Iris pigment epithelial cell (primary cell): Measurements from ENCODE around the gene FARP1.

Experiments
- DNase-seq: peaks from one replicate; pipeline ENCODE4 v3.0.0-alpha.2; 2011; ENCODE audit warnings: low read depth

Gene FARP1

DNA sequence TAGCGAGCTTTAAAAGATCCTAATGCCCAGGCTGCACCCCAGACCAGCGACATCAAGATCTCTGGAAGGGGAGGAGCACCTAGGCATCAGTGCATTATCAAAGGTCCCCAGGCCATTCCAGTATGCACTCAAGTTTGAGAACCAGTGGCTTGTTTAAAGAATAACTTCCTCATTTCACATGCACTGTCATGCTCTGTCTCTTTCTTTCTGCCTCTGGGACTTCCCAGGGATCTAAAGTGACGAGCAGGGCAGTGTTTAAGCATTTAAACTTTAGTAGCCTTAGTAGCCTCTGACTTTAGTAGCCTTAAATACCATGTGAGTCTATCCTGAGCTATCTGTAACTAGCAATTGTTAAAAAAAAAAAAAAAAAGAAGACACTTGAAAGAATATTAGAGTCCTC is 8.9 kb upstream of the FARP1 start:
- DNase-seq = no peak

- DNase-seq = no peak
Measured at GRCh38 chr13:98134901-98135300, 8.0 kb upstream of the FARP1 start.

DNA sequence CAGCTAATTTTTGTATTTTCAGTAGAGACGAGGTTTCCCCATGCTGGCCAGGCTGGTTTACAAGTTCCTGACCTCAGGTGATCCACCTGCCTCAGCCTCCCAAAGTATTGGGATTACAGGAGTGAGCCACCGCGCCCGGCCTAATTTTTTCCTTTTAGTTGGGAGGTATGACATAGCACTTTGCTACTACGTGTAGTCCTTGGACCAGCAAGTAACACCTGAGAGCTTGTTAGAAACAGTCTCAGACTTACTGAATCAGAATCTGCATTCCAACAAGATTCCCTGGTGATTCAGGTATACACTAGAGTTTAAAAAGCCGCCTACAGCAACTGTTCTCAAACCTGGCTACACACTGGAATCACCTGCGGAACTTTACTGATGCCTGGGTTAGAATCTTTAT is 1.8 kb upstream of the FARP1 start:
- DNase-seq = no peak

DNA sequence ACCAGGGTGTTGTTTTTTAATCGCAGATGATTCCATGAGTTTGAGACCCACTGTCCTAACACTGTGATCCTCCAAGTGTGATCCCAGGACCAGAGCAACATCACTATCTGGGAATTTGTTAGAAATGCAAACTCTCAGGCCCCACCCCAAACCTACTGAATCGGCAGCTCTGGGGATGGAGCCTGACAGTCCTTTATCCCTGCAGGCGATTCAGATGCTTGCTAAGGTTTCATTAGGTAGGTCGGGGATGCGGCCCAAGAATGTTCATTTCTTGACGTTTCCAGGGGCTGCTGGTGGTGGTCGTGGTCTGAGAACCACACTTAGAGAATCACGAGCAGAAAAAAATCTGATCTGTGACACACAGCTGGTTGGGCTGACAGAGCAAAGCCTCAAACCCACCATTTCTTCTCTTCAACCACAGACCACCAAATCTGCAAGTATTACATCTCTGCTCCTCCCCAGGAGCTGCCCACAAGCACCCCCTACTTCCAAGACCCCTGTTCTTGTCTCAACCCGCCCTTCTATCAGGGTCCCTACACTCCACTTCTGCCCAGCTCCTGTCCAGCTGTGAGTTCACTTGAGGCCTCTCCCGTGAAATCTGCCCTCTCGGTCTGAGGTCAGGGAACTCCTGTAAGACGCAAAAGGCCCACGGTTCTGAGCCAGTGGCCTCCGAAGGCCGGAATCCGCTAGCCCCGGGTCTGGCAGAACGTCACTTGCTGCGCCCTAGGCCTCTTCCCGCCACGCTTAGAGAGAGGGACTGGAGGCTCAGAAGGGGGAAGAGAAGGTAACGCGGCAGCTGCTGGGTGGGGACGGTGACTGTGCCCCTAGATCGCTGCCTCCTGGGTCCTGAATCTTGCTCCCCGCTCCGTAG is 1.1 kb upstream of the FARP1 start:
- no peak for DNase-seq

DNA sequence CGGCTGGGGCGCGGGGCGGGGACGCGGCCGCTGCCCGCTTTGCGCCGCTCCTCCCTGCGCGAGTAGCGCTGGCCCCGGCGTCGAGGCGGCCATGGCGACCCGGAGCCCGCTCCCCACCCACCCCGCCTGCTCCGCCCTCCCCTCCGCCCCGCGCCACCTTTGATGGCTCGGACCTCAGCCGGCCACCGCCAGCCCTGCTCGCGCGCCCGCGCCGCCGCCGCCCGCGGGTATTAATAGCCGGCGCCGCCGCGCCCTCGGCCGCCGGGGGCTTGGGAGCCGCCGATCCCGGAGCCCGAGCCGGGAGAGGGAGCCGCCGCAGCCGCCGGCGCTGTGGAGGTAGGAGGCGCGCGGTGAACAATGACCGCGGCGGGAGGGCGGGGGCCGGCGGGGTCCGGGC is 261 bp downstream of the FARP1 start:
- DNase-seq = peak; percentile 18

DNA sequence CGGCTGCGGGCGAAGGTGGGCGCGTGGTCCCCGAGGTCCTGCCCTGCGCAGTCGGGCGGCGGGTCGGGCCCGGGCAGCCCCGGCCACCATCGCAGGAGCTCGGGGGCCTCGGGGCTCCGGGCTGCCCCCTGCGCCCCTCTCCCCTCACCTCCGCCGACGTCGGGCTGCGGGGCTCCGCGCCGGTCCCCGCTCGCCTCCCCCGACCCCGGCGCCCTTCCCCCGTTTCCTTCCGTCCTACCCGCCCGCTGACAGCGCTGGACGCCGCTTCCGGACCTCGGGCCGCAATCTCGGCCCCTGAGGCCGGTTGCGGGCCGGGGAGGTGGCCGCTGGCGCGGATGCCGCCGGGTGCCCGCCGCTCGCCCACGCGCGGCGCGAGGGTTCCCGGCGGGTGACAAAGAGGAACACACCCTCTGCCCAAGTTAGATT is 720 bp downstream of the FARP1 start:
- DNase-seq = no peak

GRCh38 chr13:98144027-98144741 is 1.3 kb downstream of the FARP1 start:
- peak; percentile 66 for DNase-seq

DNA sequence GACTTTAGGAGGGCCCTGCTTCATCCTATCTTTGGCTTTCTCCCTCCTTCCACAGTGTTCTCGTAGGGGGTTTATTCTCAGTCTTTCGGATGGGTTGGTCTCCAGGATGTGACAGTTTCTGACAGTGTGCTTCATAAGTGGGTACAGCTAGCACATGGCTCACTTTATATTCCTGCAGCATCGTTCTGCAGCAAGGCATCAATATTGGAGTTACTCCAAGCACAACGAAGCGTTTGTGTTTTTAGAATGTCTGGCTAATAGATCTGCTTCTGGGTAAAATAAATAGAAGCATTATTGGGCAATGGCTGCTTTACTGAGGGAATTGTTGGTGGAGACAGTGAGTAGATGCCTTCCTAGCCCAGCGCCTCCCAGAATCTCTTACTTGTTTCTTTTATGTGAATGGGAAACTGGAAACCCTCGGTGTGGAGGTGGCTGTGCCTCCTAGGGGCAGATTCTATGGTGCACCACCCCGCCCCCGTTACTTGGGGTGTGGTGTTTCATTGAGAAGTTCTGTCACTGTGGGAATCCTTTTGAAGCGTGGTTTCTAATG is 2.0 kb downstream of the FARP1 start:
- peak; percentile 67 for DNase-seq

DNA sequence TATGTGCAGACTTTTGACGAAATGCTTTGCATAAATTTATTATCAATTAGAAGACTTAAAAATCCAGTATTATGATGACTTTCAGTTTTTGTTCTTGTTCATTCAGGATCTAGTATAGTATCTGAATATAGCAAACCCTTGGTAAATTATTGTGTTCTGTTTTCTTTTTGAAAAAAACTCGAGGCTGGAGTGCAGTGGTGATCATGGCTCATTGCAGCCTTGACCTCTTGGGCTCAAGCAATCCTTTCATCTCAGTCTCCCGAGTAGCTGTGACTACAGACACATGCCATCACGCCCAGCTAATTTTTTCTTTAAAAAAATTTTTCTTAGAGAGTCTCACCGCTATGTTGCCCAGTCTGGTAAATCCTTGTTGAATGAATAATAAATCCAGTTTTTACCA is 4.6 kb downstream of the FARP1 start:
- no peak for DNase-seq

DNA sequence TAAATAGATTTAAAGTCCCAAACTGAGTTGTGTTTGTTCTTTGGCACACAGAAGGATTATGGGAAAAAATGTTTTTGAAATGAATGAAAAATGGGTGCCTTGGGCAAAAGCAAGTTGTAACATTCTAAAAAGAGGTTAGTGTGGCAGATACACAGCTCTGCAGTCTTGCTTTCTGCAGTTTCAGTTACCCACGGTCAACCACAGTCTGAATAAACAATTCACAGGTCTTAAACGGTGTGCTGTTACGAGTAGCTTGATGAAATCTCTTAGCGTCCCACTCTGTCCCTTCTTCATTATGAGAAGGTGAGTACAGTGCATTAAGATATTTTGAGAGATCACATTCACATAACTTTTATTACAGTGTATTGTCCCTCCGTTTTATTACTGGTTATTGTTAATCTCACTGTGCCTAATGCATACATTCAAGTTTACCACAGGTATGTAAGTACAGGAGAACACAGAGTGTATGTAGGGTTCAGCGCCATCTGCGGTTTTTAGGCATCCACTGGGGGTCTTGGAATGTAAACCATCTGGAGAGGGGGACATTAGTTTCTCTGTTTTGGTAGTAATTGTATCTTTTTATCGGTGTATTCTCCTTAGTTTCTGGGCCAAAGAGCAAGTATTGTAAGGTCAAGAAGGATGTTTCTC is 8.1 kb downstream of the FARP1 start:
- DNase-seq = peak; percentile 42

- peak; percentile 81 for DNase-seq
Measured at GRCh38 chr13:98155475-98156109, 12.7 kb downstream of the FARP1 start.

- DNase-seq = no peak
Measured at GRCh38 chr13:98156259-98156658, 13.4 kb downstream of the FARP1 start.

- peak; percentile 17 for DNase-seq
Measured at GRCh38 chr13:98157188-98157587, 14.3 kb downstream of the FARP1 start.

- no peak for DNase-seq
Measured at GRCh38 chr13:98157609-98158008, 14.7 kb downstream of the FARP1 start.

DNA sequence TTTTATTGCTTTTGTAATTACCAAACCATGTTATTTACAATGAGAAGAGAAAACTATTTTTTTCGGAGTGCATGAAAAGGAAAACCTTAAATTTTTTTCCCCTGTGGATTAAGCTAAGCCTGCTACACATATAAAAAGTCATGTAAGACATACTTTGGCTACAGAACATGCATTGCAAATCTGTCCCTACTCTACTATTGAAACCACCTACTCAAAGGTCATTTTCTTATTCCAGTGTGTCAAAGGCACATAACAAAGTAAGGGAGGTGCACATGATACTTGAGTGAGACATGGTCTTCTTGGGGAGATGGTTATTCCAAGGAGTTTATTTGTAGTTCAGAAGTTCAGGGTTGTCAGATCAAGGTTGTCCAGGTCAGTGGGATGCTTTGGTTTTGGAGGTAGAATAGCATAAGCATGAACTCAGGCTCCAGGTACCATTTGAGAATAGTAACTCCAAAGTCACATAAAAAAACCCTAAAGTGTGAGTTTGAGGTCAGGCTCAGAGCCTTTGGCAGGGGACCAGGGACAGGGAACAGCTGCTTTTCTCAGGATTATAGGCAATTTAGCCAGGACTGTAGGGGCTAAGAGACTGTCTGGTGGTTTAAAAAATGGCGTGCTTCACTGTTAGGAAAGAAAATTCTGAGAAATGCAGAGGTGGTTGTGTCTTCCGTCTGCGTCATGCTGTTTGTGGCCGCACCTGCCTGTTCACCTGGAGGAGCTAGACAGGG is 15.4 kb downstream of the FARP1 start:
- no peak for DNase-seq

DNA sequence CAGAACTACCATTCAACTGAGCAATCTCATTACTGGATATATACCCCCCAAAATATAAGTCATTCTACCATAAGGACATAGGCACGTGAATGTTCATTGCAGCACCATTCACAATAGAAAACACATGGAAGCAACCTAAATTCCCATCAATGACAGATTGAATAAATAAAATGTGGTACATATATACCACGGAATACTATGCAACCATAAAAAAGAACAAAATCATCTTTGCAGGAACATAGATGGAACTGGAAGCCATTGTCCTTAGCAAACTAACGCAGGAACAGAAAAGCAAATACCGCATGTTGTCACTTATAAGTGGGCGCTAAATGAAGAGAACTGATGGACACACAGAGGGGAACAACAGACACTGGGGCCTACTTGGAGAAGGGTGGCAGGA is 20.0 kb downstream of the FARP1 start:
- DNase-seq = no peak

GRCh38 chr13:98169331-98169730 is 26.4 kb downstream of the FARP1 start:
- no peak for DNase-seq

- DNase-seq = peak; percentile 51
Measured at GRCh38 chr13:98171900-98172589, 29.2 kb downstream of the FARP1 start.

GRCh38 chr13:98172590-98173422 is 29.9 kb downstream of the FARP1 start:
- peak; percentile 54 for DNase-seq
